GM13977 (cell line): ENCODE data around the gene C10orf95.

Experiments
- DNase-seq: peaks from one replicate; pipeline ENCODE4 v3.0.0; 2012; ENCODE audit warnings: low spot score
- in situ Hi-C: fragments of 300-500 bp; cut with MboI; formaldehyde crosslinking; loops from one replicate; pipeline ENCODE4 v1.12.0; 2022; ENCODE audit warnings: low sequenced_read_pairs, low pct_unique_long_range_greater_than_20kb, mixed read lengths, inconsistent platforms; ENCODE audit not compliant: unreplicated experiment
- TF ChIP-seq, protein P1 (sequence below): IDR thresholded peaks from 2 replicates; pipeline ENCODE4 v1.5.1; 2012; ENCODE audit warnings: mild to moderate bottlenecking, control low read depth; ENCODE audit not compliant: insufficient read depth; ENCODE audit errors: extremely low read depth, missing control alignments

Gene C10orf95

DNA sequence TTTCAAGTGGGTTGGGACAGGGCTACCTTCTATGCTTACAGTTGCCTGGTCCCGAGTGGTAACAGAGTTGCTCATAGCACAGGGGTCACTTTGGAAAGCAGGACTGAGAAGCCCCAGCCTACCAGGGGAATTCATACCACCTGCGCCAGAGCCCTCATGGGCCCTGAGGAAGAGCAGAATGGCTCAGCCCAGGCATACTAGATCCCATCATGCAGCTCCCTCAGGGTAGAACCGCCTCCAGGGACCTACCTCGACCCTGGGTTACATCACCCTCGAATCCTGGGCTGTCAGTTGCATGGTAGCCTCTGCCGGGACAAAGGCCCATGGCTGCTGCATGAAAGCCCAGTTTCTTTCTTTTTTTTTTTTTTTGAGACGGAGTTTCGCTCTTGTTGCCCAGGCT is 21.9 kb downstream of the C10orf95 start:
- in situ Hi-C loops = no loop called here
- no peak for DNase-seq
- TF ChIP-seq, protein P1, sequence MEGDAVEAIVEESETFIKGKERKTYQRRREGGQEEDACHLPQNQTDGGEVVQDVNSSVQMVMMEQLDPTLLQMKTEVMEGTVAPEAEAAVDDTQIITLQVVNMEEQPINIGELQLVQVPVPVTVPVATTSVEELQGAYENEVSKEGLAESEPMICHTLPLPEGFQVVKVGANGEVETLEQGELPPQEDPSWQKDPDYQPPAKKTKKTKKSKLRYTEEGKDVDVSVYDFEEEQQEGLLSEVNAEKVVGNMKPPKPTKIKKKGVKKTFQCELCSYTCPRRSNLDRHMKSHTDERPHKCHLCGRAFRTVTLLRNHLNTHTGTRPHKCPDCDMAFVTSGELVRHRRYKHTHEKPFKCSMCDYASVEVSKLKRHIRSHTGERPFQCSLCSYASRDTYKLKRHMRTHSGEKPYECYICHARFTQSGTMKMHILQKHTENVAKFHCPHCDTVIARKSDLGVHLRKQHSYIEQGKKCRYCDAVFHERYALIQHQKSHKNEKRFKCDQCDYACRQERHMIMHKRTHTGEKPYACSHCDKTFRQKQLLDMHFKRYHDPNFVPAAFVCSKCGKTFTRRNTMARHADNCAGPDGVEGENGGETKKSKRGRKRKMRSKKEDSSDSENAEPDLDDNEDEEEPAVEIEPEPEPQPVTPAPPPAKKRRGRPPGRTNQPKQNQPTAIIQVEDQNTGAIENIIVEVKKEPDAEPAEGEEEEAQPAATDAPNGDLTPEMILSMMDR = no peak

DNA sequence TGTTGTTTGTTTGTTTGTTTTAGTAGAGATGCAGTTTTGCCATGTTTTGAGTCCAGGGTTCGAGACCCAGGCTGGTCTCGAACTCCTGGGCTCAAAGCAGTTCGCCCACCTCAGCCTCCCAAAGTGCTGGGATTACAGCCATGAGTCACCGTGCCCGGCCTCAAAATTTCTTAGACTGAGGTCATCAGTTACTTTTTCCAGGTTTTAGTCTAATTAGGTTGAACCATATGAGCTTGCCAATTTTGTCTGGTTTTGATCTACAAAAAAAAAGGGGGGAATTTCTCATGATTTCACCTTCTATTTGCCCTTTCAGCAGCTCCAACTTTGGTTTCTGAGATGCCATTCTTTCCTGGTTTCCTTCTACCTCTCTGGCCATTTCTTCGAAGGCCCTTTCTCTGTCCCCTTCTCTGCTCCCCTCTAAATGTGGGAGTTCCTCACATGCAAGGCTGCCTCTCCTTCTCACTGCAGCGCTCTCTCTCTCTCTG is 24.5 kb downstream of the C10orf95 start:
- no peak for DNase-seq
- TF ChIP-seq, protein P1 = no peak
- in situ Hi-C loops = no loop called here

DNA sequence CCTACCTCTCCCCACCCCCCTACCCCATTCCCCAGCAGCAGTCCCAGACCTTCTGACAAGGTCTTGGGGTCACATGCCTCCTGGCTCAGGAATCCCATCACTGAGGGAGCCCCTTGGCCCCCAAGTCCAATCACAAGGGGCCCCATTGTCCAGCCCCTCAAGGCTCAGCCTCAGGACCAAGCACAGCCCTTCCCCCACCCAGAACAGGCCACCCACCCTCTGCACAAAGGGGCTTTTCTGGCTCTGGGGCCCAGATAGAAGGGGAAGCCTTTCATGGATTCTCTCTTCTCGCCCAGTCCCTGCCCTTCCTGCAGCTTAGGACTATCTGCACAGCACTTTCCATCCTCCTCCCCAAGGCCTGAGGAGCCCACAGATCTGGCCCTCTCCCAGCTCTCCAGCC is 25.9 kb downstream of the C10orf95 start:
- in situ Hi-C loops = no loop called here
- DNase-seq = no peak
- TF ChIP-seq, protein P1 = no peak

DNA sequence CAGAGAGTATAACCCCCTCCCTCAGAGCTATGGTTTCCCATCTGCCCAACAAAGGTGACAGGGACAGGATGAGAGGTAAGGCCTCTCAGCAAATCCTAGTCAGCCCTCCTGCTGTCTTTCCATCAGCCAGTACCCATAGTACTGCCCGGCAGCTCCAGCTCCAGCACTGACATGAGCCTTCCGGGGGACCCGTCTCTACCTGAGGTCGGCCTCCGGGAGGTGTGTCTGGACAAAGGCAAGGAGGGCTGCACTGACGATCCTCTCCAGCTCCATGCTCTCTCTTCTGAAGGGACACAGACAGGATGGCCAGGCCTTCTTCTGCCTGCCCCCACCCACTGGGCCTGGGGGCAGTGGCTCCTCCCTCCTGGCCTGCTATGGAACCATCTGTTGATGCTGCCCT is 26.4 kb downstream of the C10orf95 start:
- TF ChIP-seq, protein P1 = no peak
- in situ Hi-C loops = no loop called here
- DNase-seq = no peak

DNA sequence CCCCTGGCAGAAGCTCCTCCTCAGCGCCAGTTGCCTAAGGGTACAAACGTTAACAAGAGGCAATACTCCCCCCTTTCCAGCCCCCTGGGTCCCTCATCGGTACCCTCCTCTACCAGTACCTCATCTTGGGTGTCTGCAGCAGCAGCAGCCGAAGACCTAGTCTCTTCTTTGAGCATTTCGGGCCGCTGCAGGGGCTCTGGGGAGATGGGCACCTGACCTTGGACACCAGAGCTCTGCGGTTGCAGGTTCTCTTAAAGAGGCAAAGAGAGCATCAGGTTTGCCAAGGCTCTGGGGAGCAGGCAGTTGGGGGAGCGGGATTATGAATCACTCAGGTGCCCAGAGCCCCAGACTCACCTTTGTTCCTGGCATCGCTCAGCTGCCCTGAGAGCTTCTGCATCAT is 27.2 kb downstream of the C10orf95 start:
- DNase-seq = no peak
- TF ChIP-seq, protein P1 = no peak
- in situ Hi-C loops = no loop called here

DNA sequence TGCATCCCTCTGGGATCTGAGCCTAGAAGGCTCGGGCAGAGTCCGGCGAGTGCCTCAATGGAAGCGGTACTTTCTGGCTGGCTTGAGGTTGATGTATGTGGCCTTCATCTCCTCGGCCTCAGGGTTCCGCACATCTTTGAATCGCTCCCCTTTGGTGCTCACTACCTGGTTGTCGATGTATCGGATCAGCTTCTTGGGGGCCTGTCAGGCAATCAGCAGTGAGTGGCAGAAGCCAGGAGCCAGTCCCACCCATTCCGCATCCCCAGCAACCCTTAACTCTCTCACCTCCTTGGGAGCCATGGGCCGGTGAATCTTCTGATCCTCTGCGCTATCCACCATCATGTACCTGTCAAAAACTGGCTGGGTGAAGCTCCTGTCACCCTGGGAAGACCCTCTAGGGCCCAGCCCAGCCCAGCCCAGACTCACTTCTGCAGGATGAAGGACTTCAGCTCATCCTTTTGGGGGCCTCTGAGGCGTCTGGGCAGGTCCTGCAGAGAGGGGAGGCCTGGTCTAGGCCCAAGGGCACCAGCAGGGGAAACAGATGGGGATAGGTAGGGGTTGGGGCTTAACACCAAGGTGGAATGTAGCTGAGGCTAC is 27.9 kb downstream of the C10orf95 start:
- in situ Hi-C loops = no loop called here
- DNase-seq = no peak
- TF ChIP-seq, protein P1 = no peak

DNA sequence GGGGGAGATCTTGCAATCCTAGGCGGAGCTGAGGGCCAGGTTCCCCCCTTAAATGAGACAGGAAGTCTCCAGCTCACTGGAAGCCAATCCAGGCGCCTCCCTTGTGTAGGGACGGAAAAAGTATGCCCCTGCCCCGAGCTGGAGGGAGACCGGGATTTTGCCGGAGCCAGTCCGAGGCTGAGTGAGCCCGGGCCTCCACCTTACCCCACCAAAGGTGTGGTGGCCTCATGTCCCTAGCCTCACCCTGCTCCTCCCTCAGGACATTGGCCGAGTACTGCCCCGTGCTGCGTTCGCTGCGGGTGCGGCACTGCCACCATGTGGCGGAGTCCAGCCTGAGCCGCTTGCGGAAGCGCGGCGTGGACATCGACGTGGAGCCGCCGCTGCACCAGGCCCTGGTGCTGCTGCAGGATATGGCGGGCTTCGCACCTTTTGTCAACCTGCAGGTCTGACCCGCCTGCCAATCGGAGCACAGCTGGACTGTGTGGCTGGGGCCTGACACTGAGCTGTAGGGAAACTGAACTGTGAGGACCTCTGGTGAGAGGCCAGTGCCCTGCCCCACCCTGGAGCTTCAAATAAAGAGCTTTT is 28.7 kb downstream of the C10orf95 start:
- in situ Hi-C loops = no loop called here
- DNase-seq = peak; percentile 78
- TF ChIP-seq, protein P1 = peak; percentile 92
